ENCODE results near the gene NUMBL.

The NUMBL gene

GRCh38 chr19:40671404-40671803 lies 19.0 kb downstream of the NUMBL start:
- no peaks in the 10 kb centered on the region for H3K4me1 ChIP-seq
- H3K27me3 ChIP-seq, result no peaks in the 10 kb centered on the region
- TF ChIP-seq Cebpa-rat (IDR thresholded peaks at IDR 0.05), result no peak
- peaks cover 95% of the 10 kb centered on the region for H3K36me3 ChIP-seq
- H3K4me3 ChIP-seq, result no peak overlapping the region
- H3K9ac ChIP-seq, result no peak overlapping the region
- no peak overlapping the region for H3K4me2 ChIP-seq
- H4K20me1 ChIP-seq, result no peaks in the 10 kb centered on the region
- peaks cover 23% of the 10 kb centered on the region for H3K9me3 ChIP-seq
- H3K27ac ChIP-seq, result no peak overlapping the region

DNA sequence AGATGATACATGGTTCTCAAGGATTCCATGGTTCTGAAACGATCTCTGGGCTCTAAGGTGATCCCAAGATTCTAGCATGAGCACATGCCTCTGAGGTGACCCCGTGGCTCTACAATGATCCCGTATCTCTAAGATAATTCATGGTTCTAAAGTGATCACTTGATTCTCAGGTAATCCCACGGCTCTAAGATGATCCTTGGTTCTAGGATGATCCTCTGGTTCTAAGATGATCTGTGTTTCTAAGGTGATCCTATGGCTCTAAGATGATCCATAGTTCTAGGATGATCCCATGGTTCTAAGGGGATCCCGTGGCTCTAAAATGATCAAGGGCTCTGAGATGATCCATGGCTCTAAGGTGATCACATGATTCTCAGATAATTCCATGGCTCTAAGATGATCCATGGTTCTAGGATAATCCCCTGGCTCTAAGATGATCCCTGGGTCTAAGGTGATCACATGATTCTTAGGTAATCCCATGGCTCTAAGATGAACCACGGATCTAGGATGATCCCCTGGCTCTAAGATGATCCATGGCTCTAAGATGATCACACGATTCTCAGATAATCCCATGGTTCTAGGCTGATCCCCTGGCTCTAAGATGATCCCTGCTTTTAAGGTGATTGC lies 21.3 kb downstream of the NUMBL start:
- no peak overlapping the region for H3K9ac ChIP-seq
- H3K27me3 ChIP-seq, result no peaks in the 10 kb centered on the region
- H3K4me2 ChIP-seq, result no peak overlapping the region
- TF ChIP-seq Cebpa-rat (IDR thresholded peaks at IDR 0.05), result no peak
- H3K4me1 ChIP-seq, result peaks cover 2% of the 10 kb centered on the region
- H4K20me1 ChIP-seq, result no peaks in the 10 kb centered on the region
- H3K27ac ChIP-seq, result no peak overlapping the region
- no peak overlapping the region for H3K4me3 ChIP-seq
- peaks cover 23% of the 10 kb centered on the region for H3K9me3 ChIP-seq
- peaks cover 74% of the 10 kb centered on the region for H3K36me3 ChIP-seq

DNA sequence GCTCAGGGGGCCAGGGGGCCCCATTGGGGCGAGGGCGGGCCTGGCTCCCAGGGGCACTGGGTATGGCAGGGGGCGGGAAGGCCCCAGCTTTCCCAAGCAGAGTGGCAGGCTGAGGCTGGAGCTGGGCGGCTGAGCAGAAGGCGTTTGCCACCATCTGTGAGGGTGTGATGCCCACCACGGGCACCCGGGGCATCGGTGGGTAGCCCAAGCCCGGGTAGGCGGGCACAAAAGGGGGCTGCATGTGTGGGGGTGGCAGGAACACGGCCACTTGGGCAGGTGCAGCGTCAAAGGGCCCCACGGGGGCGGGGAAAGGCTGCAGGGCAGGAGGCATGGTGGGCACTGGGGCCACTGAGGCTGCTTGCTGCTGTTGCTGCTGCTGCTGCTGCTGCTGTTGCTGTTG lies 22.8 kb downstream of the NUMBL start:
- Histone ChIP-seq H3K9ac (no peak overlapping the region), H3K4me1 (peaks cover 11% of the 10 kb centered on the region), H3K27me3 (no peaks in the 10 kb centered on the region), H3K36me3 (peaks cover 59% of the 10 kb centered on the region), H3K4me2 (no peak overlapping the region), H3K4me3 (no peak overlapping the region), H3K9me3 (peaks cover 23% of the 10 kb centered on the region), H3K27ac (no peak overlapping the region), H4K20me1 (no peaks in the 10 kb centered on the region)
- TF ChIP-seq Cebpa-rat (IDR thresholded peaks at IDR 0.05), result no peak

GRCh38 chr19:40666803-40667438 lies 23.5 kb downstream of the NUMBL start:
- Histone ChIP-seq H3K4me1 (peaks cover 15% of the 10 kb centered on the region), H3K4me2 (no peak overlapping the region), H3K9ac (no peak overlapping the region), H3K27ac (no peak overlapping the region), H3K4me3 (no peak overlapping the region), H3K27me3 (no peaks in the 10 kb centered on the region), H4K20me1 (no peaks in the 10 kb centered on the region), H3K9me3 (peaks cover 23% of the 10 kb centered on the region), H3K36me3 (peaks cover 52% of the 10 kb centered on the region)
- TF ChIP-seq Cebpa-rat (IDR thresholded peaks at IDR 0.05), result no peak

GRCh38 chr19:40663695-40664692 lies 26.5 kb downstream of the NUMBL start:
- Histone ChIP-seq H3K27me3 (no peaks in the 10 kb centered on the region), H3K9me3 (peaks cover 7% of the 10 kb centered on the region), H3K4me2 (peak overlapping the region; percentile 92), H3K36me3 (peaks cover 23% of the 10 kb centered on the region), H3K4me3 (peak overlapping the region; percentile 77), H4K20me1 (no peaks in the 10 kb centered on the region), H3K9ac (peak overlapping the region; percentile 81), H3K4me1 (peaks cover 15% of the 10 kb centered on the region), H3K27ac (peak overlapping the region; percentile 94)
- TF ChIP-seq Cebpa-rat (IDR thresholded peaks at IDR 0.05), result no peak

- peaks cover 15% of the 10 kb centered on the region for H3K4me1 ChIP-seq
- peaks cover 14% of the 10 kb centered on the region for H3K36me3 ChIP-seq
- H3K9me3 ChIP-seq, result no peaks in the 10 kb centered on the region
- peak overlapping the region; percentile 94 for H3K27ac ChIP-seq
- TF ChIP-seq Cebpa-rat (IDR thresholded peaks at IDR 0.05), result no peak
- H3K4me3 ChIP-seq, result peak overlapping the region; percentile 77
- no peaks in the 10 kb centered on the region for H4K20me1 ChIP-seq
- peak overlapping the region; percentile 92 for H3K4me2 ChIP-seq
- H3K27me3 ChIP-seq, result no peaks in the 10 kb centered on the region
- peak overlapping the region; percentile 81 for H3K9ac ChIP-seq
These were observed 27.3 kb downstream of the NUMBL start for GRCh38 chr19:40662925-40663694.

GRCh38 chr19:40661616-40662015 lies 28.8 kb downstream of the NUMBL start:
- no peak overlapping the region for H3K4me2 ChIP-seq
- H4K20me1 ChIP-seq, result no peaks in the 10 kb centered on the region
- no peaks in the 10 kb centered on the region for H3K9me3 ChIP-seq
- H3K36me3 ChIP-seq, result no peaks in the 10 kb centered on the region
- no peak overlapping the region for H3K27ac ChIP-seq
- no peak overlapping the region for H3K9ac ChIP-seq
- H3K4me3 ChIP-seq, result no peak overlapping the region
- peaks cover 15% of the 10 kb centered on the region for H3K4me1 ChIP-seq
- no peak for TF ChIP-seq Cebpa-rat (IDR thresholded peaks at IDR 0.05)
- H3K27me3 ChIP-seq, result no peaks in the 10 kb centered on the region

- no peak overlapping the region for H3K4me3 ChIP-seq
- no peaks in the 10 kb centered on the region for H3K27me3 ChIP-seq
These were observed 30.9 kb downstream of the NUMBL start for GRCh38 chr19:40659566-40659965.

DNA sequence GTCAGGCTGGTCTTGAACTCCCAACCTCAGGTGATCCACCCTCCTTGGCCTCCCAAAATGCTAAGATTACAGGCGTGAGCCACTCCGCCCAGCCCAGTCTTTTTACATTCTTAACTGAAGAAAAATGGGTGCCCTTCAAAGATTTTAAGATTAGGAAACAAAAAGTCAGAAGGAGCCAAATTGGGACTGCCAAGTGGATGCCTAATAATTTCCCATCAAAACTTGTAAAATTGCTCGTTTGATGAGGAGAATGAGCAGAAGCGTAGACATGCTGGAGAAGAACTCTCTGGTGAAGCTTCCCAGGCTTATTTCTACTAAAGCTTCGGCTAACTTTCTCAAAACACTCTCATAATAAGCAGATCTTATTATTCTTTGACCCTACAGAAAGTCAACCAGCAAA lies 31.3 kb downstream of the NUMBL start:
- Histone ChIP-seq H3K9me3 (no peaks in the 10 kb centered on the region), H3K4me1 (peaks cover 19% of the 10 kb centered on the region), H3K9ac (no peak overlapping the region), H3K36me3 (no peaks in the 10 kb centered on the region), H4K20me1 (no peaks in the 10 kb centered on the region), H3K27ac (no peak overlapping the region), H3K4me2 (no peak overlapping the region), H3K27me3 (no peaks in the 10 kb centered on the region), H3K4me3 (no peak overlapping the region)
- TF ChIP-seq Cebpa-rat (IDR thresholded peaks at IDR 0.05), result no peak

More at GRCh38 chr19:40659566-40659965, 30.9 kb downstream of the NUMBL start:
- no peak for TF ChIP-seq Cebpa-rat (IDR thresholded peaks at IDR 0.05)
- peaks cover 21% of the 10 kb centered on the region for H3K4me1 ChIP-seq
- H3K36me3 ChIP-seq, result no peaks in the 10 kb centered on the region
- H3K9ac ChIP-seq, result no peak overlapping the region
- no peaks in the 10 kb centered on the region for H4K20me1 ChIP-seq
- no peaks in the 10 kb centered on the region for H3K9me3 ChIP-seq
- no peak overlapping the region for H3K4me2 ChIP-seq
- H3K27ac ChIP-seq, result no peak overlapping the region
